GM18505 (cell line): ENCODE results near the gene CD209.
"Not testable (repeated sequence)": the region's sequence is repeated elsewhere in the genome, so short reads cannot be mapped to it uniquely, and the experiment has no call there.

Experiments
- ATAC-seq: cut with Tn5 transposase; IDR thresholded peaks from one replicate; pipeline ENCODE4 v1.9.1; 2021; ENCODE audit not compliant: unreplicated experiment
- POLR2A ChIP-seq: IDR thresholded peaks from 4 replicates; pipeline ENCODE4 v1.6.1; 2011; ENCODE audit warnings: borderline replicate concordance; ENCODE audit not compliant: insufficient read depth, insufficient read length; ENCODE audit errors: extremely low read depth

CD209 gene

DNA sequence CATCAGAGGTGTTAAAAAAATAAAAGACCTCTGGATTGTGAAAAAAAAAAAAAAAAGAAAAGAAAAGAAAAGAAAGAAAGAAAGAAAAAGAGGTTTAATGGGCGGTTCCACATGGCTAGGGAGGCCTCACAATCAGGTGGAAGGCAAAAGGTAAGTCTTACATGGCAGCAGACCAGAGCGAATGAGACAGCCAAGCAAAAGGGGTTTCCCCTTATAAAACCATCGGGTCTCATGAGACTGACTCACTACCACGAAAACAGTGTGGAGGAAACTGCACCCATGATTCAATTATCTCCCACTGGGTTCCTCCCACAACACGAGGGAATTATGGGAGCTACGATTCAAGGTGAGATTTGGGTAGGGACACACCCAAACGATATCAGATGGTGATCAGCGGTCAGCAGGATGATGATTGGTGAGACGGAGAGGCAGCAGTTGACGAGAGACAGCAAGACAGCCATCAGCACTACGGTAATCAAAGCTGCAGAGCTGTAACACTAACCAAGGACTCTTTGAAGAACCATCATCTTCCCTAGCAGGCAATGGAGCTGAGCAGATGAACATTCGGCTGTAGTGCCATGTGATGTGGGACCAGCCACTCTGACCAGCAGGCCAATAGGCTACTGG is 3.9 kb upstream of the CD209 start:
- TF ChIP-seq POLR2A = no peak
- no peak for ATAC-seq

DNA sequence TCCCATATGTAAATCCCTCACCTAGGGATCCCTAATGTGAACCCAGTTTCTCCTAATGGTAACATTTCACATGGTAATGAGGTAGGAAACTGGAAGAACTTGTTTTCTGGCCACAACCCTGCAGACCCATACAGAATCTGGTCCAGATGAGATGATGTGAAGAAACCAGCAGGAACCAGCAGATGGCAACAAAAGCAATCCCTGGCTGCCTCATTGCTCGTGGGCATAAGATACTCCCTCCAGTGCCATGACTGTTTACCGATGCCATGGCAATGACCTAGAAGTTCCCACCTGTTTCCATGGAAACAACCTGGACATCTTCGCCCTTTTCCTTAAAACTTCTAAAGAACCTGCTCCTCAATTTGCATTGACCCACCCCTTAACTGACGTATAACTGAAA is 1.4 kb upstream of the CD209 start:
- no peak for TF ChIP-seq POLR2A
- no peak for ATAC-seq

DNA sequence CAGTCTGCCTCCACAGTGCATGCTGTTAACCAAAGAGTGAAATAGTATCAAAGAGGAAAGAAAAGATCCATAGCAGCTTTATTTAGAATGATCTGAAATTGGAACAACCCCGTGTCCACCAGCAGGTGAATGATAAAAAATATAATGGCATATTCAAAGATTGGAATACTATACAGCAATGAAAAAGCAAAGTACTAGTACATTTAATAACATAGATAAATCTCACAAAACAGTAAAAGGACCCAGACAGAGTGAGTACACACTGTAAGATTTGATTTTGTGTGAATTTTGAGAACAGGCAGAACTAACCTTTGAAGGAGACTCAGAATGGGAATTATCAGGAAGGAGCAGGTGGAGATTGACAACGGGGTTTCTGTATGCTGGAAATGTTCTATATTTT is 837 bp upstream of the CD209 start:
- ATAC-seq = no peak
- no peak for TF ChIP-seq POLR2A

DNA sequence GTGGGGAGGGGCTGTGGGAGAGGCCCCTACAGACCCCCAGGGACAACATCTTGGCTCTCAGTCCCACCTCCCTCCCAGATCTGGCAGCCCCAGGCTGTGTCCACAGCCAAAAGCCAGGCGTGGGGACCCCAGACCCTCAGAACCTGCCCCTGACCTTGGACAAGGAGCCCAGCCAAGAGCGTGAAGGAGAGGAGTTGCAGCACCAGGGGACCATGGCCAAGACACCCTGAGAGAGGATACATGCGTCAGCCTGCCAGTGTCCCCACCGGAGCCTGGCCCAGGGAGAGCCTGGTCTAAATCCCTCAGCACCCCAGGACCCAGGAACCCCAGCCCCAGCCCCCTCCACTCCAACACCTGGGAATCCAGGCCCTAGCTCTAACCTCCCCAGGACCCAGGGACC is 1.0 kb downstream of the CD209 start:
- ATAC-seq = not testable (repeated sequence)

DNA sequence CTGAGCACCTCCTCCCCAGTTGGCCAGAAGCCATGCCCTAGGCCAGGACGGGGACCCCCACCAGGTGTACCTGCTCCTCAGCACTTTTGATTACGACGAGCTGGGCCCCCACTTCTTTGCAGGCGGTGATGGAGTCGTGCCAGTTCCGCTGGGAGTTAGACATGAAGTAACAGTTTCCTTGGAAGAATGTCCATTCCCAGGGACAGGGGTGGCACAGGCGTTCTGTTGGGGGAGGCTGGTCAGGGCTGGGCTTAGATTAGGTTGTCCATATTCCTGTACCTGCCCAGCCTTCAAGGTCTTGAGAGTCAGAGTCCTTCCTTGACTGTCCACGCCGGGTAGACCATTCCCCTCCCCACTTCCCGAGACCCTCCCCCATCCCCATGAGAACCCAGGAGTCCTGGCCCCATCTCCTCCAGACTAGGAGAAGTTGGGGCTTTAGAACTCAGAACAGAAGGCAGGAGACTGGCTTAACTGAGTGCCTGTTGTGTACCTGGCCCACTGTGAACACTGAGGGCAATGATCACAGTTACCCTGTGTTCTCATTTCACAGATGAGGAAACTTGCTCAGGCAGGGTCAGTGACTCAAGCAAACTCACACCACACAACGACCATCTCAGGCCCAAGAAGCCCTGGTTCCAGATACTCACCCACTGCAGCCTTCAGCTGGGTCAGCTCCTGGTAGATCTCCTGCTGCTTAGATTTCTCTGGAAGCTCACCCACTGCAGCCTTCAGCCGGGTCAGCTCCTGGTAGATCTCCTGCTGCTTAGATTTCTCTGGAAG is 2.3 kb downstream of the CD209 start:
- no peak for ATAC-seq
- TF ChIP-seq POLR2A = no peak

DNA sequence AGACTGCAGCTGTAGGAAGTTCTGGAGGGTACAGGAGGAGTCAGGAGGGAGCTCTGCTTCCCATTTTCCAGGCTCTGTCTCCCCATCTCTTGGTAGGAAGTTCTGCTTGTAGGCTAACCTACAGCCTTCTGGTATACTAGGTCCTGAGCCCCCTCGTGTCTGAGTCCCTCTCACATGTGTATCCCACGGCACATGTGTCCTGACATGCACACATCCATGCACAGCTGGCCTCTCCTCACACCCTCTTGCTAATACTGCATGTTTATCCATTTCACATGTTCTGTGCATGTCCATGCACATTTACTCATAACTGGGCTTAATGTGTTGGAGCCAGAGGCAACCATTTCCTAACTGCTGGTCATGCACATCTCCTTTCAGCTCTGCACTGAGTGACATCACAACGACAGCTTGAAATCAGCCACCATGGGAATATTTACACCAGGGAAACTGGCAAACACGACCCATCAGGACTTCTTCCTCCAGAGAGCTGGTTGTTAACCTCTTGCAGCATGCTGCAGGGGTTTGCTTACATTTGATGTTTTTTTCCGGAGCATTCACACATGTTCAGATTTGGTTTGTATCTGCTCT is 3.0 kb downstream of the CD209 start:
- TF ChIP-seq POLR2A = no peak
- ATAC-seq = no peak

DNA sequence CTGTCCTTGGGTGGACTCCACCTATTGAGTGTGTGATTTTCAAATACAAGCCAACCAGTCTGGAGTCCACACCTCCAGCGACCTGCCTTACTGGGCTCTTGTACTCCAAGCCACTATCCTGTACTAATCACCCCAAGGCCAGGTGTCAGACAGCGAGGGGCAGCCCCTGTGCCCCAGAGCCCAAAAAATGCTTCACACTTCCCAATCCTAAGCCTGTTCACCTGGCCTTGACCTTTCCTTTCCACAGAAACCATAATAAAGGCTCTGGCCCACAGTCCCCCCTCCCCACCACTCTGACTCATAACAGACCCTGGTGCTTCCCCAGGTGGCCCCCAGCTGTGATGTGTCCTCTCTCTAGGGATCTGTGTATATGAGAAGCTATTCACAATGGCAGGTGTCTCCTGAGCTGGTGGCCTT is 3.9 kb downstream of the CD209 start:
- ATAC-seq = peak; percentile 57
- TF ChIP-seq POLR2A = no peak

DNA sequence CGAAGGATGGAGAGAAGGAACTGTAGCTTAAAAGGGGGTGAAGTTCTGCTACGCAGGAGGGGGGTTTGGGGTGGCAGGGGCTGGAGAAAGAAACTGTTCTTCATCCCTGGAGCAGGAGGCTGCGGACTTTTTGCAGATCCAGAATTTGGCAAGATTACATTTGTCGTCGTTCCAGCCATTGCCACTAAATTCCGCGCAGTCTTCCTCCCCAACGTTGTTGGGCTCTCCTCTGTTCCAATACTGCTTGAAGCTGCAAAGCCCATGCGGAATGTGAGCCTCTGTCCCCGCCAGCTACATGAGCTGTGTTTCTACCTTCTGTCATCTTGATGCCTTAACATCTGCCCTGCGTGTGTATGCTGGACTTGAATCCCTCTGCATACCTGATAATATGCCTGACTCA is 4.3 kb downstream of the CD209 start:
- no peak for ATAC-seq
- no peak for TF ChIP-seq POLR2A

DNA sequence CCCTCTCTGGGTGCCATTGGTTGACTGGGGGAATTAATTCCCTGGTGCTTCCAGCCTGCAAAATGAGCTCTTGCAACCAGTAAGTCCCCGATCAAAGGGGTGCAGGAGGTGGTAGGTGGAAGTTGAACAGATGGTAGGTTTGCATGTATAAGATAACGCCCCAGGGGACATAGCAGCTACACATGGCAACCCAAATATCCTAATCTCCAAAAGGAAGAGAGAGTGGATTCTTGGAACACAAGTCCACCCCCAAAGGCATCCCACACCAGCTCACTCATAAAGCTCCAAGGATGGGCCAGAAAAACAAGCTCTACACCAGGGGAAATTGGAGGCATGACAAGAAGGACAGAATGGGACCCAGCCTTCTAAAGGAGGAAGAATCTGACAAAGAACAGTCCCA is 4.8 kb downstream of the CD209 start:
- no peak for TF ChIP-seq POLR2A
- no peak for ATAC-seq

DNA sequence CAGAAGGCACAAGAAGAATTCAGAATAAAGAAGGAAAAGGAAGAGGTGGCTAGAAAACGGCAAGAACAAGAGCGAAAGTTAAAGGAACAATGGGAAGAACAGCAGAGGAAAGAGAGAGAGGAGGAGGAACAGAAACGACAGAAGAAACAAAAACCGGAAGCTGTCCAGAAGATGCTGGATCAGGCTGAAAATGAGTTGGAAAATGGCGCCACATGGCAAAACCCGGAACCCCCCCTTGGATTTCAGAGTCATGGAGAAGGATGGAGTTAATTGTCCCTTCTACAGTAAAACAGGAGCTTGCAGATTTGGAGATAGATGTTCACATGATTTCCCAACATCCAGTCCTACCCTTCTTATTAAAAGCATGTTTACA is 6.7 kb downstream of the CD209 start:
- no peak for TF ChIP-seq POLR2A
- ATAC-seq = no peak

DNA sequence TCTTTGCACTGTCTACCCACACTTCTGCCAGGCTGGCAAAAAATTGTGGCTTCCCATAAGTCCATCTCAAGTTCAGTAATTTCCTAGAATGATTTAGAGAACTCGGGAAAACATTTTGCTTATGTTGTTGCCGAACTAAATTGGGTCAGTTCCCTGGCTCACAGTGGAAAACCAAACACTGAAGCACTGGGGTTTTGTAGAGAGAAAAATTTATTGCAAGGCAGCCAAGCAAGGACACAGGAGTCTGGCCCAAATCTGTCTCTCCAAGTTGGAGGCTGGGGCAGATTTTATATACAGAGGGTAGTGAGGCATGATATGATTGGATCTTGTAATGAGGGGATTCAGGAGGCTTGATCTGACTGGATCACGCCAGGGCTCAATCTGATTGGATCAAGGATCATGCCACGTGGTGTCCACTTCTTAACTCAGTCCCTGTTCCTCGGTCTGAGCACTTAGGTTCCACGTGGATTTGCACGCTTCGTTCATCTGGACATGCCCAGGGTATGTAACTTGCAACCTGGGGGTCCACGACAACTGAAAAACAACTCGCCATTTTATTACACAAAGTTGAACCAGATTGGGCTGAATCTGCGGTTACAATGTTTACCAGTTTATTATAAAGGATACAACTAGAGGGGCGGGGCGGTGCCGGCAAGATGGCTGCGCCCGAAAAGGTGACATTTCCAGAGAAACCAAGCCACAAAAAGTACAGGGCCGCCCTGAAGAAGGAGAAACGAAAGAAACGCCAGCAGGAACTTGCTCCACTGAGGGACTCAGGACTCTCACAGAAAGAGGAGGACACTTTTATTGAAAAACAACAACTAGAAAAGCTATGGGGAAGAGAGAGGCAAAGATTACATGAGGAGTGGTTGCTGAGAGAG is 7.3 kb downstream of the CD209 start:
- no peak for ATAC-seq
- no peak for TF ChIP-seq POLR2A

DNA sequence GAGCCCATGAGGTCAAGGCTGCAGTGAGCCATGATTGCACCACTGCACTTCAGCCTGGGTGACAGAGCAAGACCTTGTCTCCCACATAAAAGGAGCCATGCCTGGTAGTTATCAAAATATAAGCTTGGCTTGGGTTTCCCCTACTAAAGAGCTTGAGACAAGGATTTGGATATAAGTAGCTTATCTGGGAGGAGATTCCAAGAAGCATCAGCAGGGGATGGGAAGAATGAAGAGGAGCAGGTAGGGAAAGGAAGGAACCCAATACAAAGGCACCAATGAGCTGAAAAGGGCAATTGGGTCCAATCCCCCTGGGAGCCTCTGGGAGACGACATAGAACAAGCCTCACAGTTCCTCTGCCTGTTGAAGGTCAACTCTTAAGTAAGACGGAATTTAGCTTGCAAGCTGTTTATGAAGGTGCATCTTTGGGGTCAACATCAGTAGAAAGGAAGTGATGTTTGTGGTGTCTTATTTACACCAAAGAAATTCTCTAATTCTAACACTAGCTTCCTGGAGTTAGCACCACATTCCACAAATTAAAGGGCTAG is 8.1 kb downstream of the CD209 start:
- no peak for TF ChIP-seq POLR2A
- ATAC-seq = no peak

DNA sequence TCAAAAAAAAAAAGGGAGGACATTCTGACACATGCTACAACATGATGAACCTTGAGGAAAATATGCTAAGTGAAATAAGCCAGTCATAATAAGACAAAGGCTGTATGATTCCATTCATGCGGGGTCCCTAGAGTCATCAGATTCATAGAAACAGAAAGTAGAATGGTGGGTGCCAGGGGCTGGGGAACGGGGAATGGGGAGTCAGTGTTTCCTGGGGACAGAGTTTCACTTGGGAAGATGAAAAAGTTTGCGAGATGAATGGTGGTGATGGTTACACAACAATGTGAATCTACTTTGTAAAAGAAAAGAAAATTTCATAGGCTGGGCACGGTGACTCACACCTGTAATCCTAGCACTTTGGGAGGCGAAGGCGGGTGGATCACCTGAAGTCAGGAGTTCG is 9.3 kb downstream of the CD209 start:
- no peak for ATAC-seq
- TF ChIP-seq POLR2A = no peak
